ENCODE measurements around the gene FREY1.

GRCh38 chr11:45890886-45891550, 16.1 kb downstream of the FREY1 start:
- TF ChIP-seq, protein P1, sequence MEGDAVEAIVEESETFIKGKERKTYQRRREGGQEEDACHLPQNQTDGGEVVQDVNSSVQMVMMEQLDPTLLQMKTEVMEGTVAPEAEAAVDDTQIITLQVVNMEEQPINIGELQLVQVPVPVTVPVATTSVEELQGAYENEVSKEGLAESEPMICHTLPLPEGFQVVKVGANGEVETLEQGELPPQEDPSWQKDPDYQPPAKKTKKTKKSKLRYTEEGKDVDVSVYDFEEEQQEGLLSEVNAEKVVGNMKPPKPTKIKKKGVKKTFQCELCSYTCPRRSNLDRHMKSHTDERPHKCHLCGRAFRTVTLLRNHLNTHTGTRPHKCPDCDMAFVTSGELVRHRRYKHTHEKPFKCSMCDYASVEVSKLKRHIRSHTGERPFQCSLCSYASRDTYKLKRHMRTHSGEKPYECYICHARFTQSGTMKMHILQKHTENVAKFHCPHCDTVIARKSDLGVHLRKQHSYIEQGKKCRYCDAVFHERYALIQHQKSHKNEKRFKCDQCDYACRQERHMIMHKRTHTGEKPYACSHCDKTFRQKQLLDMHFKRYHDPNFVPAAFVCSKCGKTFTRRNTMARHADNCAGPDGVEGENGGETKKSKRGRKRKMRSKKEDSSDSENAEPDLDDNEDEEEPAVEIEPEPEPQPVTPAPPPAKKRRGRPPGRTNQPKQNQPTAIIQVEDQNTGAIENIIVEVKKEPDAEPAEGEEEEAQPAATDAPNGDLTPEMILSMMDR (IDR thresholded peaks at IDR 0.05), result no peak
- TF ChIP-seq POLR2A (IDR thresholded peaks at IDR 0.05; ENCODE audit: low read depth), result no peak

Data from esophagus muscularis mucosa (tissue), 3 donors.